ENCODE measurements around the gene CRYBG2.
"Not testable (repeated sequence)": the region's sequence is repeated elsewhere in the genome, so short reads cannot be mapped to it uniquely, and the experiment has no call there.

CRYBG2 gene

DNA sequence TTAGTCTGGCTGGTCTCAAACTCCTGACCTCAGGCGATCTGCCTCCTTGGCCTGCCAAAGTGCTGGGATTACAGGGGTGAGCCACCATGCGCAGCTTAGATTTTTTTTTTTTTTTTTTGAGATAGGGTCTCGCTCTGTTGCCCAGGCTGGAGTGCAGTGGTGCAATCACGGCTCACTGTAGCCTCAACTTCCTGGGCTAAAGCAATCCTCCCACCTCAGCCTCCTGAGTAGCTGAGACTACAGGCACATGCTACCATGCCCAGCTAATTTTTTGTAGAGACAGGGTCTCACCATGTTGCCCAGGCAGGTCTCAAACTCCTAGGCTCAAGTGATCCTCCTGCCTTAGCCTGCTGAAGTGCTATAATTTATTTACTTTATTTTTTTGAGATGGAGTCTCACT lies 24.6 kb downstream of the CRYBG2 start:
- not testable (repeated sequence) for H3K4me3 Mint-ChIP-seq; H3K4me1 Mint-ChIP-seq (ENCODE audit: low read depth); H3K36me3 Mint-ChIP-seq (ENCODE audit: low read depth); DNase-seq; H3K27ac Mint-ChIP-seq; H3K27me3 Mint-ChIP-seq; H3K9me3 Mint-ChIP-seq

DNA sequence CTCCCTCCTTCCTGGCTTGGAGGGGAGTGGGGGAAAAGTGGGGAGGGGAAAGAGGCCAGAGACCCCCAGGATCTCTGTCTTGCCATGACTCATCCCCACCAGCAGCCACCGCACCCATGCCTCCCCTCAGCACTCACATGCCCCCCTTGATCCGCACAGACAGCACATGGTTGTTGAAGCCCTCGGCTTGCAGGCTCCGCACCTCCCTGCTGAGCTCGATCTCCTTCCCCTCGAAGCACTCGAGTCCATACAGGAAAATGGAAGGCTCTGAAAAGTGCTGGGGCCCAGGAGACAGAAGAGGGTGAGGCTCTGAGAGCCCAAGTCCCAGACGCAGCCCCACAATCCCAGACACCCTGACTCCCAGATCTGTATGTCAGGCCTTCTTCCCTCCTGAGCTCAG lies 25.3 kb downstream of the CRYBG2 start:
- Mint-ChIP-seq H3K4me1 (ENCODE audit: low read depth) (peaks cover 4% of the 10 kb centered on the region), H3K27ac (no peak overlapping the region), H3K36me3 (ENCODE audit: low read depth) (peaks cover 13% of the 10 kb centered on the region), H3K9me3 (no peaks in the 10 kb centered on the region), H3K4me3 (no peak overlapping the region), H3K27me3 (no peaks in the 10 kb centered on the region)
- no peak for DNase-seq

- Mint-ChIP-seq H3K27ac (no peak overlapping the region), H3K4me3 (no peak overlapping the region), H3K36me3 (ENCODE audit: low read depth) (peaks cover 20% of the 10 kb centered on the region), H3K4me1 (ENCODE audit: low read depth) (peaks cover 7% of the 10 kb centered on the region), H3K27me3 (no peaks in the 10 kb centered on the region), H3K9me3 (no peaks in the 10 kb centered on the region)
- DNase-seq: no peak
Observed at GRCh38 chr1:26327956-26328362, 26.0 kb downstream of the CRYBG2 start.

- Mint-ChIP-seq H3K4me1 (ENCODE audit: low read depth) (peaks cover 36% of the 10 kb centered on the region), H3K4me3 (no peak overlapping the region), H3K9me3 (no peaks in the 10 kb centered on the region), H3K36me3 (ENCODE audit: low read depth) (peaks cover 48% of the 10 kb centered on the region), H3K27me3 (no peaks in the 10 kb centered on the region), H3K27ac (peak overlapping the region; percentile 53)
- DNase-seq: no peak
Observed at GRCh38 chr1:26324550-26324949, 29.4 kb downstream of the CRYBG2 start.

- H3K4me1 Mint-ChIP-seq (ENCODE audit: low read depth): peaks cover 44% of the 10 kb centered on the region
- H3K36me3 Mint-ChIP-seq (ENCODE audit: low read depth): peaks cover 59% of the 10 kb centered on the region
- H3K4me3 Mint-ChIP-seq: no peak overlapping the region
- no peak for DNase-seq
- H3K27ac Mint-ChIP-seq: peak overlapping the region; percentile 94
- H3K27me3 Mint-ChIP-seq: no peaks in the 10 kb centered on the region
- H3K9me3 Mint-ChIP-seq: no peaks in the 10 kb centered on the region
Observed at GRCh38 chr1:26323382-26323781, 30.5 kb downstream of the CRYBG2 start.

DNA sequence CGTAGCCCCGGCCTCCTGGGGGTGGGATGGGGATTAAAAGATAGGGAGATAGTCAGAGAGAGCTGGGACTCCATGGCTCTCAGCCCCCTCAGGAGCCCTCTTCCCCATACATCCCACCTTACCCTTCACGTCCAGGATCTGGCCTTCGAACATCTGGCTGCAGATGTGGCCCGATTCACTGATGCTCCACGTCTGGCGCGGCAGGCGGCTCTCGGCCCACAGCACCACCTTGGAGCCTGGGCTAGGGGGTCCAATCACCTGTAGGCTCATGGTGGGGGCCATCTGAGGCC lies 31.9 kb downstream of the CRYBG2 start:
- DNase-seq: no peak
- Mint-ChIP-seq H3K27ac (peak overlapping the region; percentile 94), H3K4me1 (ENCODE audit: low read depth) (peaks cover 56% of the 10 kb centered on the region), H3K27me3 (no peaks in the 10 kb centered on the region), H3K9me3 (no peaks in the 10 kb centered on the region), H3K36me3 (ENCODE audit: low read depth) (peaks cover 66% of the 10 kb centered on the region), H3K4me3 (no peak overlapping the region)

- Mint-ChIP-seq H3K27ac (peak overlapping the region; percentile 94), H3K27me3 (no peaks in the 10 kb centered on the region), H3K4me3 (peak overlapping the region; percentile 70), H3K36me3 (ENCODE audit: low read depth) (peaks cover 66% of the 10 kb centered on the region), H3K9me3 (no peaks in the 10 kb centered on the region), H3K4me1 (ENCODE audit: low read depth) (peaks cover 60% of the 10 kb centered on the region)
- peak; percentile 98 for DNase-seq
Observed at GRCh38 chr1:26321315-26322041, 32.5 kb downstream of the CRYBG2 start.

- no peaks in the 10 kb centered on the region for H3K27me3 Mint-ChIP-seq
- peak overlapping the region; percentile 70 for H3K4me3 Mint-ChIP-seq
- peaks cover 66% of the 10 kb centered on the region for H3K36me3 Mint-ChIP-seq (ENCODE audit: low read depth)
- peaks cover 65% of the 10 kb centered on the region for H3K4me1 Mint-ChIP-seq (ENCODE audit: low read depth)
- H3K9me3 Mint-ChIP-seq: no peaks in the 10 kb centered on the region
- H3K27ac Mint-ChIP-seq: peak overlapping the region; percentile 94
- no peak for DNase-seq
Observed at GRCh38 chr1:26320896-26321295, 33.0 kb downstream of the CRYBG2 start.

DNA sequence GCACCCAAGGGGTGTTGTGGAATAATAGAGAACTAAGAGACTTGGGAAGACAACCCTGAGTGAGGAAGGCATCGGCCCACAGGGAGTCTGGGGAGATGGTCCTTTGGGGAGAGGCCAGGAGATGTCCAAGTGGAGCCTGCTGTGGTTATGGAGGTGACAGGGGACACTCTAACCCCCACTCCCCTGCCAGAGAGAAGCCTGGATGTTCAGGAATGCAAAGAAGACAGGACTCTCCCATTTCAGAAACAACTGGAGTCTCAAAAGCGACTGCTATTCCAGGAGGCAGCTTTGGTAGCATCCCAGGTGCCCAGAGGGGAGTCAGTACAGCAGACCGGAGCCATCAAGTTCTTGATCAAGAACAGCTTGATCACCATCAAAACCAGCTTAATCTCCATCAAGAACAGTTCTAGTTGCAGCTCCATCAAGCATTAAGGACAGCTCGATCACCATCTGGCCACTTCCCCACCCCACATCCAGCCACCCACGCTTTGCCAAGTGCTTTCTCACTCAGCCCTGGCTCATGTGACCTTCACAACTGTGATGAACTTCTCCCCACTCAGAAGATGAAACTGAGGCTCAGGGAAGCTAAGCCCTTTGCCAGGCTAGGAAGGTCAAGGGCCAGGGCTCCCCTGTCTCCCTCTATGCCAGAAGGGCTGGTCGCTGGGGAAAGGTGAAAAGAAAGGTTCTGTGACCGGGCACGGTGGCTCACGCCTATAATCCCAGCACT lies 35.4 kb downstream of the CRYBG2 start:
- Mint-ChIP-seq H3K27ac (peak overlapping the region; percentile 98), H3K36me3 (ENCODE audit: low read depth) (peaks cover 51% of the 10 kb centered on the region), H3K9me3 (no peaks in the 10 kb centered on the region), H3K4me3 (peak overlapping the region; percentile 90), H3K27me3 (no peaks in the 10 kb centered on the region), H3K4me1 (ENCODE audit: low read depth) (peaks cover 80% of the 10 kb centered on the region)
- DNase-seq: peak; percentile 65

- no peaks in the 10 kb centered on the region for H3K27me3 Mint-ChIP-seq
- H3K27ac Mint-ChIP-seq: peak within 1 kb of the TSS; percentile 98
- peaks cover 44% of the 10 kb centered on the region for H3K36me3 Mint-ChIP-seq (ENCODE audit: low read depth)
- DNase-seq: peak; percentile 76
- H3K9me3 Mint-ChIP-seq: no peaks in the 10 kb centered on the region
- H3K4me3 Mint-ChIP-seq: peak within 1 kb of the TSS; percentile 90
- peaks cover 76% of the 10 kb centered on the region for H3K4me1 Mint-ChIP-seq (ENCODE audit: low read depth)
Observed at GRCh38 chr1:26317612-26318337, 36.2 kb downstream of the CRYBG2 start, which contains the start of gene CD52. TSS of gene CD52 (plus strand) at chr1:26317958. CDS start at chr1:26318018, 60 bp downstream.

DNA sequence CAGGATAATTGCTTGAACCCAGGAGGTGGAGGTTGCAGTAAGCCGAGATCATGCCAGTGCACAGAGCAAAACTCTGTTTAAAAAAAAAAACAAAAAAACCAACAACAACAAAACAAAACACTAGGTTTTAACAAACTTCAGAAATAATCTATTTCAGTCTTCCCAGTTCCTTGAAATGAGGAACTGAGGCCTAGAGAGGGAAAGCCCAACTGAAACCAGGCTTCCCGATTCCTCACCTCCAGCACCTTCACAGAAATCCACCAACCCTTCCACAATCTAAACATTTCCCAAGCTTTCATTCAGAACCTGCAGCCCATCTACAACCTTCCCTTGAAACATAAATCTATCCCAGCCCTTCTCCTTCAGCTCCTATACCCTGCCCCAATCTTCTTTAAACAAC lies 36.8 kb downstream of the CRYBG2 start:
- DNase-seq: no peak
- H3K9me3 Mint-ChIP-seq: no peaks in the 10 kb centered on the region
- H3K27ac Mint-ChIP-seq: peak overlapping the region; percentile 98
- peak overlapping the region; percentile 90 for H3K4me3 Mint-ChIP-seq
- H3K27me3 Mint-ChIP-seq: no peaks in the 10 kb centered on the region
- peaks cover 38% of the 10 kb centered on the region for H3K36me3 Mint-ChIP-seq (ENCODE audit: low read depth)
- H3K4me1 Mint-ChIP-seq (ENCODE audit: low read depth): peaks cover 70% of the 10 kb centered on the region

DNA sequence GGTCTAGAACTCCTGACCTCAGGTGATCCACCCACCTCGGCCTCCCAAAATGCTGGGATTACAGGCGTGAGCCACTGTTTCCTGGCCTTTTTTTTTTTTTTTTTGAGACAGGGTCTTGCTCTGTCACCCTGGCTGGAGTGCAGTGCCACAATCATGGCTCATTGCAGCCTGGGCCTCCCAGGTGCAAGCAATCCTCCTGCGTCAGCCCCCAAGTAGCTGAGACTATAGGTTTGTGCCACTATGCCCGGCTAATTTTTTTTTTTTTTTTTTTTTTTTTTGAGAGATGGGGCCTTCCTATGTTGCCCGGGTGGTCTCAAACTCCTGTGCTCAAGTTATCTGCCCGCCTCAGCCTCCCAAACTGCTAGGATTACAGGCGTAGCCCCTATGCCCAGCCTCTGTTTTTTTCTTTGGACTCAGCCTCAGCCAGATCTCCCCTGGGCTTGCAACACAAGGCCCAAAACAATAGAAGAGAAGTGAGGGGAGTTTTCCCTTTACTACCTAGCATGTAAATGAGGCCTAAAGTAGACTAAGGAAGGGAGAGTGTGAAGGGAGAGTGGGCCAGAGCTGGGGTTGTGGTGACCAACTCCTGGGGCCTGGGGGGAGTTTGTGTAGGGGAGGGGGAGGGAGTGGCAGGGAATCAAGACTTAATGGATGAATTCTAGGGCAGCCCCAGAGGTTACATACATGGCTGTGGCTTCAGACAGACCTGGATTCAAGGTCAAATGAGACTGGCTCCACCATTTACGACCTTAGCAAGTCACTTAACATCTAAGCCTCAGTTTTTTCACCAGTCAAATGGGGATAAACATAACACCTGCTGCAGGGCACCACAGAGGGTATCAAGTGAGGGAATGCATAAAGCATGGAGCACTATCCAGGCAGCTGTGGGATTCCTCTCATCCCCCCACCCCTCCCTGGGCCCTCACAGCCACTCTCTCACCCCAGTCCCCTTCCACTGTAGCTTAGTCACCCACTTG lies 37.8 kb downstream of the CRYBG2 start:
- peak overlapping the region; percentile 90 for H3K4me3 Mint-ChIP-seq

GRCh38 chr1:26314501-26314900 lies 39.4 kb downstream of the CRYBG2 start:
- H3K27me3 Mint-ChIP-seq: no peaks in the 10 kb centered on the region
- peak overlapping the region; percentile 9 for H3K27ac Mint-ChIP-seq
- peaks cover 47% of the 10 kb centered on the region for H3K4me1 Mint-ChIP-seq (ENCODE audit: low read depth)
- H3K36me3 Mint-ChIP-seq (ENCODE audit: low read depth): peaks cover 17% of the 10 kb centered on the region
- H3K4me3 Mint-ChIP-seq: no peak overlapping the region
- DNase-seq: no peak
- no peaks in the 10 kb centered on the region for H3K9me3 Mint-ChIP-seq

More for the DNA sequence above, 37.8 kb downstream of the CRYBG2 start:
- DNase-seq: no peak
- H3K27me3 Mint-ChIP-seq: no peaks in the 10 kb centered on the region
- H3K27ac Mint-ChIP-seq: peak overlapping the region; percentile 98
- peaks cover 62% of the 10 kb centered on the region for H3K4me1 Mint-ChIP-seq (ENCODE audit: low read depth)
- H3K9me3 Mint-ChIP-seq: no peaks in the 10 kb centered on the region
- H3K36me3 Mint-ChIP-seq (ENCODE audit: low read depth): peaks cover 28% of the 10 kb centered on the region
